DND-41 (cell line): ENCODE measurements around the gene RNFT2.

Experiments
- EZH2 ChIP-seq: IDR thresholded peaks from 3 replicates; pipeline ENCODE4 v1.6.1; 2012; ENCODE audit warnings: borderline replicate concordance, low read depth, mild to moderate bottlenecking, moderate library complexity, low read length, inconsistent platforms; ENCODE audit not compliant: severe bottlenecking
- TF ChIP-seq, protein P1 (sequence below): IDR thresholded peaks from 2 replicates; pipeline ENCODE4 v1.5.1; 2012; ENCODE audit warnings: borderline replicate concordance, low read length, moderate library complexity, mild to moderate bottlenecking; ENCODE audit not compliant: poor library complexity, severe bottlenecking; ENCODE audit errors: extremely low read depth

- TF ChIP-seq, protein P1, sequence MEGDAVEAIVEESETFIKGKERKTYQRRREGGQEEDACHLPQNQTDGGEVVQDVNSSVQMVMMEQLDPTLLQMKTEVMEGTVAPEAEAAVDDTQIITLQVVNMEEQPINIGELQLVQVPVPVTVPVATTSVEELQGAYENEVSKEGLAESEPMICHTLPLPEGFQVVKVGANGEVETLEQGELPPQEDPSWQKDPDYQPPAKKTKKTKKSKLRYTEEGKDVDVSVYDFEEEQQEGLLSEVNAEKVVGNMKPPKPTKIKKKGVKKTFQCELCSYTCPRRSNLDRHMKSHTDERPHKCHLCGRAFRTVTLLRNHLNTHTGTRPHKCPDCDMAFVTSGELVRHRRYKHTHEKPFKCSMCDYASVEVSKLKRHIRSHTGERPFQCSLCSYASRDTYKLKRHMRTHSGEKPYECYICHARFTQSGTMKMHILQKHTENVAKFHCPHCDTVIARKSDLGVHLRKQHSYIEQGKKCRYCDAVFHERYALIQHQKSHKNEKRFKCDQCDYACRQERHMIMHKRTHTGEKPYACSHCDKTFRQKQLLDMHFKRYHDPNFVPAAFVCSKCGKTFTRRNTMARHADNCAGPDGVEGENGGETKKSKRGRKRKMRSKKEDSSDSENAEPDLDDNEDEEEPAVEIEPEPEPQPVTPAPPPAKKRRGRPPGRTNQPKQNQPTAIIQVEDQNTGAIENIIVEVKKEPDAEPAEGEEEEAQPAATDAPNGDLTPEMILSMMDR = no peak
- TF ChIP-seq EZH2 = no peak
Observed at GRCh38 chr12:116835484-116835883, 97.4 kb downstream of the RNFT2 start.
